Fibroblast of pulmonary artery (primary cell): Measurements from ENCODE around the gene TGM1.

ENCODE experiments used
- DNase-seq: peaks from one replicate; pipeline ENCODE4 v3.0.0-alpha.2; 2010; ENCODE audit warnings: low read depth
- H3K4me3 ChIP-seq: replicated peaks from 2 replicates; pipeline ENCODE4 v1.5.1; 2011; ENCODE audit warnings: low read depth, mild to moderate bottlenecking, control low read depth, low read length, moderate library complexity
- CTCF ChIP-seq: IDR thresholded peaks from 2 replicates; pipeline ENCODE4 v1.5.1; 2011; ENCODE audit warnings: mild to moderate bottlenecking, control low read depth, low read length, inconsistent platforms; ENCODE audit errors: missing control alignments

The TGM1 gene

GRCh38 chr14:24277071-24277470 lies 14.1 kb upstream of the TGM1 start:
- no peak for TF ChIP-seq CTCF
- no peak for DNase-seq
- H3K4me3 ChIP-seq: no peak overlapping the region

GRCh38 chr14:24274101-24274543 lies 11.1 kb upstream of the TGM1 start:
- H3K4me3 ChIP-seq: no peak overlapping the region
- DNase-seq: no peak
- no peak for TF ChIP-seq CTCF

GRCh38 chr14:24273422-24273998 lies 10.5 kb upstream of the TGM1 start:
- no peak for DNase-seq
- no peak overlapping the region for H3K4me3 ChIP-seq
- peak; percentile 17 for TF ChIP-seq CTCF

- no peak for TF ChIP-seq CTCF
- H3K4me3 ChIP-seq: no peak overlapping the region
- DNase-seq: no peak
Observed at GRCh38 chr14:24272467-24272866, 9.5 kb upstream of the TGM1 start.

GRCh38 chr14:24271834-24272263 lies 8.9 kb upstream of the TGM1 start:
- TF ChIP-seq CTCF: no peak
- H3K4me3 ChIP-seq: peak overlapping the region; percentile 78
- DNase-seq: no peak

GRCh38 chr14:24271134-24271833 lies 8.3 kb upstream of the TGM1 start, which contains the start of gene RABGGTA:
RABGGTA (minus strand) TSS chr14:24271597; CDS start chr14:24271115, 482 bp downstream.
- TF ChIP-seq CTCF: peak; percentile 59
- H3K4me3 ChIP-seq: peak within 1 kb of the TSS; percentile 78
- DNase-seq: peak; percentile 92
